WTC11 (cell line): ENCODE measurements around the gene FOXK1. TPM values are rescaled to one million over a fixed set of nuclear protein-coding genes. Genes with fewer than 3 reads are reported as not detected.

Source experiments
- ATAC-seq: fragments of 200-7000 bp; cut with Tn5 transposase; 2 replicates; pipeline ENCODE4 v1.10.0; 2021; ENCODE audit warnings: mild to moderate bottlenecking, moderate library complexity
- CTCF ChIA-PET: fragments of 300-600 bp; sonication (Branson Sonifier 250); formaldehyde crosslinking; loops from one replicate; lab custom pipeline; 2021; ENCODE audit warnings: antibody characterized with exemption; lab: Charles Lee
- POLR2A ChIA-PET: fragments of 350-600 bp; sonication (Branson Sonifier 250); formaldehyde crosslinking; loops from one replicate; lab custom pipeline; 2021; ENCODE audit warnings: antibody characterized with exemption; lab: Charles Lee
- DNase-seq: peaks from one replicate; pipeline ENCODE4 v3.0.0; 2021; ENCODE audit warnings: low spot score
- H3K27ac Mint-ChIP-seq: 2 replicates; pipeline ENCODE4 v1.8.0; 2021; ENCODE audit warnings: mixed read lengths
- H3K27me3 Mint-ChIP-seq: 2 replicates; pipeline ENCODE4 v1.8.0; 2021; ENCODE audit warnings: low read depth, mild to moderate bottlenecking, moderate library complexity, mixed read lengths
- H3K36me3 Mint-ChIP-seq: 2 replicates; pipeline ENCODE4 v1.8.0; 2021; ENCODE audit warnings: mixed read lengths
- H3K4me1 Mint-ChIP-seq: 2 replicates; pipeline ENCODE4 v1.8.0; 2022; ENCODE audit warnings: mixed read lengths
- H3K4me3 Mint-ChIP-seq: 2 replicates; pipeline ENCODE4 v1.8.0; 2021; ENCODE audit warnings: mild to moderate bottlenecking, moderate library complexity, mixed read lengths
- H3K9me3 Mint-ChIP-seq: 2 replicates; pipeline ENCODE4 v1.8.0; 2021; ENCODE audit warnings: mixed read lengths
- CBFB ChIP-seq: sonication (generic); formaldehyde crosslinking; IDR thresholded peaks from 2 replicates; pipeline ENCODE4 v1.8.1; 2022; ENCODE audit warnings: mild to moderate bottlenecking, low read depth, missing genetic modification reagents
- E2F5 ChIP-seq: sonication (generic); formaldehyde crosslinking; IDR thresholded peaks from 2 replicates; pipeline ENCODE4 v1.8.1; 2022; ENCODE audit warnings: mild to moderate bottlenecking, moderate library complexity, missing genetic modification reagents
- ERG ChIP-seq: fragments of 250-450 bp; sonication (Bioruptor Pico); IDR thresholded peaks from 2 replicates; pipeline ENCODE4 v1.8.0; 2021; ENCODE audit warnings: mild to moderate bottlenecking
- GTF2I ChIP-seq: fragments of 250-450 bp; sonication (Bioruptor Pico); conservative IDR thresholded peaks from 2 replicates; pipeline ENCODE4 v1.4.0; 2021; ENCODE audit warnings: mild to moderate bottlenecking
- HMGXB4 ChIP-seq: sonication (generic); formaldehyde crosslinking; IDR thresholded peaks from 2 replicates; pipeline ENCODE4 v1.8.1; 2023; ENCODE audit warnings: mild to moderate bottlenecking, moderate library complexity, missing genetic modification reagents
- PRRX2 ChIP-seq: fragments of 250-450 bp; sonication (Bioruptor Pico); IDR thresholded peaks from 2 replicates; pipeline ENCODE4 v1.8.0; 2021; ENCODE audit warnings: mild to moderate bottlenecking
- RELA ChIP-seq: sonication (generic); formaldehyde crosslinking; IDR thresholded peaks from 2 replicates; pipeline ENCODE4 v1.8.1; 2022; ENCODE audit warnings: missing genetic modification reagents, mild to moderate bottlenecking, borderline replicate concordance
- SMAD3 ChIP-seq: sonication (generic); formaldehyde crosslinking; IDR thresholded peaks from 2 replicates; pipeline ENCODE4 v1.8.0; 2022; ENCODE audit warnings: missing genetic modification reagents, mild to moderate bottlenecking, borderline replicate concordance
- SP1 ChIP-seq: sonication (generic); formaldehyde crosslinking; conservative IDR thresholded peaks from 2 replicates; pipeline ENCODE4 v1.8.1; 2022; ENCODE audit warnings: missing genetic modification reagents
- TP53 ChIP-seq: sonication (generic); formaldehyde crosslinking; IDR thresholded peaks from 2 replicates; pipeline ENCODE4 v1.8.1; 2023; ENCODE audit warnings: mild to moderate bottlenecking, missing genetic modification reagents
- ZNF423 ChIP-seq: fragments of 250-450 bp; sonication (Bioruptor Pico); IDR thresholded peaks from 2 replicates; pipeline ENCODE4 v2.1.2; 2022; ENCODE audit warnings: mild to moderate bottlenecking, moderate library complexity
- ZNF671 ChIP-seq: fragments of 250-450 bp; sonication (Bioruptor Pico); IDR thresholded peaks from 2 replicates; pipeline ENCODE4 v1.8.0; 2021; ENCODE audit warnings: mild to moderate bottlenecking
- total RNA-seq: library from RNA; stranded (reverse); gene quantifications from 3 replicates; pipeline ENCODE4 v1.2.3, GENCODE V29; 2021
- TF ChIP-seq, protein P1 (sequence below): sonication (generic); formaldehyde crosslinking; IDR thresholded peaks from 2 replicates; pipeline ENCODE4 v1.8.1; 2022; ENCODE audit warnings: missing genetic modification reagents, borderline replicate concordance
- TF ChIP-seq, protein P2 (sequence below): sonication (generic); formaldehyde crosslinking; IDR thresholded peaks from 2 replicates; pipeline ENCODE4 v1.8.1; 2022; ENCODE audit warnings: low read depth, missing genetic modification reagents, borderline replicate concordance
- TF ChIP-seq, protein P3 (sequence below): sonication (generic); formaldehyde crosslinking; IDR thresholded peaks from 2 replicates; pipeline ENCODE4 v1.8.0; 2023; ENCODE audit warnings: missing genetic modification reagents
- TF ChIP-seq, protein P4 (sequence below): sonication (generic); formaldehyde crosslinking; IDR thresholded peaks from 2 replicates; pipeline ENCODE4 v1.8.1; 2023; ENCODE audit warnings: mild to moderate bottlenecking, missing genetic modification reagents
- TF ChIP-seq, protein P5 (sequence below): fragments of 250-450 bp; sonication (Bioruptor Pico); IDR thresholded peaks from 2 replicates; pipeline ENCODE4 v1.9.0; 2021; ENCODE audit warnings: mild to moderate bottlenecking, borderline replicate concordance
- TF ChIP-seq, protein P6 (sequence below): sonication (generic); formaldehyde crosslinking; IDR thresholded peaks from 2 replicates; pipeline ENCODE4 v1.8.1; 2023; ENCODE audit warnings: mild to moderate bottlenecking, missing genetic modification reagents, moderate library complexity
- TF ChIP-seq, protein P7 (sequence below): sonication (generic); formaldehyde crosslinking; IDR thresholded peaks from 2 replicates; pipeline ENCODE4 v1.8.1; 2023; ENCODE audit warnings: mild to moderate bottlenecking, missing genetic modification reagents

FOXK1 gene
- total RNA-seq, 1 experiment from 2014 or later, result 21.9 TPM

- DNase-seq (no peak), ATAC-seq (no peak)
- POLR2A ChIA-PET, result no interaction called here
- TF ChIP-seq CBFB (CRISPR knock-in tag) (no peak), HMGXB4 (no peak), ERG (CRISPR knock-in tag) (no peak), ZNF423 (CRISPR knock-in tag) (no peak), PRRX2 (no peak), TP53 (CRISPR knock-in tag) (no peak), SMAD3 (no peak), E2F5 (no peak), RELA (CRISPR knock-in tag) (no peak), SP1 (no peak), GTF2I (CRISPR knock-in tag) (no peak), ZNF671 (CRISPR knock-in tag) (no peak)
- TF ChIP-seq, protein P1, sequence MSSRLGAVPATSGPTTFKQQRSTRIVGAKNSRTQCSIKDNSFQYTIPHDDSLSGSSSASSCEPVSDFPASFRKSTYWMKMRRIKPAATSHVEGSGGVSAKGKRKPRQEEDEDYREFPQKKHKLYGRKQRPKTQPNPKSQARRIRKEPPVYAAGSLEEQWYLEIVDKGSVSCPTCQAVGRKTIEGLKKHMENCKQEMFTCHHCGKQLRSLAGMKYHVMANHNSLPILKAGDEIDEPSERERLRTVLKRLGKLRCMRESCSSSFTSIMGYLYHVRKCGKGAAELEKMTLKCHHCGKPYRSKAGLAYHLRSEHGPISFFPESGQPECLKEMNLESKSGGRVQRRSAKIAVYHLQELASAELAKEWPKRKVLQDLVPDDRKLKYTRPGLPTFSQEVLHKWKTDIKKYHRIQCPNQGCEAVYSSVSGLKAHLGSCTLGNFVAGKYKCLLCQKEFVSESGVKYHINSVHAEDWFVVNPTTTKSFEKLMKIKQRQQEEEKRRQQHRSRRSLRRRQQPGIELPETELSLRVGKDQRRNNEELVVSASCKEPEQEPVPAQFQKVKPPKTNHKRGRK (CRISPR knock-in tag), result no peak
- TF ChIP-seq, protein P2, sequence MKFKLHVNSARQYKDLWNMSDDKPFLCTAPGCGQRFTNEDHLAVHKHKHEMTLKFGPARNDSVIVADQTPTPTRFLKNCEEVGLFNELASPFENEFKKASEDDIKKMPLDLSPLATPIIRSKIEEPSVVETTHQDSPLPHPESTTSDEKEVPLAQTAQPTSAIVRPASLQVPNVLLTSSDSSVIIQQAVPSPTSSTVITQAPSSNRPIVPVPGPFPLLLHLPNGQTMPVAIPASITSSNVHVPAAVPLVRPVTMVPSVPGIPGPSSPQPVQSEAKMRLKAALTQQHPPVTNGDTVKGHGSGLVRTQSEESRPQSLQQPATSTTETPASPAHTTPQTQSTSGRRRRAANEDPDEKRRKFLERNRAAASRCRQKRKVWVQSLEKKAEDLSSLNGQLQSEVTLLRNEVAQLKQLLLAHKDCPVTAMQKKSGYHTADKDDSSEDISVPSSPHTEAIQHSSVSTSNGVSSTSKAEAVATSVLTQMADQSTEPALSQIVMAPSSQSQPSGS (CRISPR knock-in tag), result no peak
- TF ChIP-seq, protein P3, sequence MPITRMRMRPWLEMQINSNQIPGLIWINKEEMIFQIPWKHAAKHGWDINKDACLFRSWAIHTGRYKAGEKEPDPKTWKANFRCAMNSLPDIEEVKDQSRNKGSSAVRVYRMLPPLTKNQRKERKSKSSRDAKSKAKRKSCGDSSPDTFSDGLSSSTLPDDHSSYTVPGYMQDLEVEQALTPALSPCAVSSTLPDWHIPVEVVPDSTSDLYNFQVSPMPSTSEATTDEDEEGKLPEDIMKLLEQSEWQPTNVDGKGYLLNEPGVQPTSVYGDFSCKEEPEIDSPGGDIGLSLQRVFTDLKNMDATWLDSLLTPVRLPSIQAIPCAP, result no peak
- TF ChIP-seq, protein P4, sequence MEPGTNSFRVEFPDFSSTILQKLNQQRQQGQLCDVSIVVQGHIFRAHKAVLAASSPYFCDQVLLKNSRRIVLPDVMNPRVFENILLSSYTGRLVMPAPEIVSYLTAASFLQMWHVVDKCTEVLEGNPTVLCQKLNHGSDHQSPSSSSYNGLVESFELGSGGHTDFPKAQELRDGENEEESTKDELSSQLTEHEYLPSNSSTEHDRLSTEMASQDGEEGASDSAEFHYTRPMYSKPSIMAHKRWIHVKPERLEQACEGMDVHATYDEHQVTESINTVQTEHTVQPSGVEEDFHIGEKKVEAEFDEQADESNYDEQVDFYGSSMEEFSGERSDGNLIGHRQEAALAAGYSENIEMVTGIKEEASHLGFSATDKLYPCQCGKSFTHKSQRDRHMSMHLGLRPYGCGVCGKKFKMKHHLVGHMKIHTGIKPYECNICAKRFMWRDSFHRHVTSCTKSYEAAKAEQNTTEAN (CRISPR knock-in tag), result no peak
- TF ChIP-seq, protein P5, sequence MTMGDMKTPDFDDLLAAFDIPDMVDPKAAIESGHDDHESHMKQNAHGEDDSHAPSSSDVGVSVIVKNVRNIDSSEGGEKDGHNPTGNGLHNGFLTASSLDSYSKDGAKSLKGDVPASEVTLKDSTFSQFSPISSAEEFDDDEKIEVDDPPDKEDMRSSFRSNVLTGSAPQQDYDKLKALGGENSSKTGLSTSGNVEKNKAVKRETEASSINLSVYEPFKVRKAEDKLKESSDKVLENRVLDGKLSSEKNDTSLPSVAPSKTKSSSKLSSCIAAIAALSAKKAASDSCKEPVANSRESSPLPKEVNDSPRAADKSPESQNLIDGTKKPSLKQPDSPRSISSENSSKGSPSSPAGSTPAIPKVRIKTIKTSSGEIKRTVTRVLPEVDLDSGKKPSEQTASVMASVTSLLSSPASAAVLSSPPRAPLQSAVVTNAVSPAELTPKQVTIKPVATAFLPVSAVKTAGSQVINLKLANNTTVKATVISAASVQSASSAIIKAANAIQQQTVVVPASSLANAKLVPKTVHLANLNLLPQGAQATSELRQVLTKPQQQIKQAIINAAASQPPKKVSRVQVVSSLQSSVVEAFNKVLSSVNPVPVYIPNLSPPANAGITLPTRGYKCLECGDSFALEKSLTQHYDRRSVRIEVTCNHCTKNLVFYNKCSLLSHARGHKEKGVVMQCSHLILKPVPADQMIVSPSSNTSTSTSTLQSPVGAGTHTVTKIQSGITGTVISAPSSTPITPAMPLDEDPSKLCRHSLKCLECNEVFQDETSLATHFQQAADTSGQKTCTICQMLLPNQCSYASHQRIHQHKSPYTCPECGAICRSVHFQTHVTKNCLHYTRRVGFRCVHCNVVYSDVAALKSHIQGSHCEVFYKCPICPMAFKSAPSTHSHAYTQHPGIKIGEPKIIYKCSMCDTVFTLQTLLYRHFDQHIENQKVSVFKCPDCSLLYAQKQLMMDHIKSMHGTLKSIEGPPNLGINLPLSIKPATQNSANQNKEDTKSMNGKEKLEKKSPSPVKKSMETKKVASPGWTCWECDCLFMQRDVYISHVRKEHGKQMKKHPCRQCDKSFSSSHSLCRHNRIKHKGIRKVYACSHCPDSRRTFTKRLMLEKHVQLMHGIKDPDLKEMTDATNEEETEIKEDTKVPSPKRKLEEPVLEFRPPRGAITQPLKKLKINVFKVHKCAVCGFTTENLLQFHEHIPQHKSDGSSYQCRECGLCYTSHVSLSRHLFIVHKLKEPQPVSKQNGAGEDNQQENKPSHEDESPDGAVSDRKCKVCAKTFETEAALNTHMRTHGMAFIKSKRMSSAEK (CRISPR knock-in tag), result no peak
- TF ChIP-seq, protein P6, sequence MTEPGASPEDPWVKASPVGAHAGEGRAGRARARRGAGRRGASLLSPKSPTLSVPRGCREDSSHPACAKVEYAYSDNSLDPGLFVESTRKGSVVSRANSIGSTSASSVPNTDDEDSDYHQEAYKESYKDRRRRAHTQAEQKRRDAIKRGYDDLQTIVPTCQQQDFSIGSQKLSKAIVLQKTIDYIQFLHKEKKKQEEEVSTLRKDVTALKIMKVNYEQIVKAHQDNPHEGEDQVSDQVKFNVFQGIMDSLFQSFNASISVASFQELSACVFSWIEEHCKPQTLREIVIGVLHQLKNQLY, result no peak
- TF ChIP-seq, protein P7, sequence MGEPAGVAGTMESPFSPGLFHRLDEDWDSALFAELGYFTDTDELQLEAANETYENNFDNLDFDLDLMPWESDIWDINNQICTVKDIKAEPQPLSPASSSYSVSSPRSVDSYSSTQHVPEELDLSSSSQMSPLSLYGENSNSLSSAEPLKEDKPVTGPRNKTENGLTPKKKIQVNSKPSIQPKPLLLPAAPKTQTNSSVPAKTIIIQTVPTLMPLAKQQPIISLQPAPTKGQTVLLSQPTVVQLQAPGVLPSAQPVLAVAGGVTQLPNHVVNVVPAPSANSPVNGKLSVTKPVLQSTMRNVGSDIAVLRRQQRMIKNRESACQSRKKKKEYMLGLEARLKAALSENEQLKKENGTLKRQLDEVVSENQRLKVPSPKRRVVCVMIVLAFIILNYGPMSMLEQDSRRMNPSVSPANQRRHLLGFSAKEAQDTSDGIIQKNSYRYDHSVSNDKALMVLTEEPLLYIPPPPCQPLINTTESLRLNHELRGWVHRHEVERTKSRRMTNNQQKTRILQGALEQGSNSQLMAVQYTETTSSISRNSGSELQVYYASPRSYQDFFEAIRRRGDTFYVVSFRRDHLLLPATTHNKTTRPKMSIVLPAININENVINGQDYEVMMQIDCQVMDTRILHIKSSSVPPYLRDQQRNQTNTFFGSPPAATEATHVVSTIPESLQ (CRISPR knock-in tag), result no peak
- Mint-ChIP-seq H3K27ac (no peak overlapping the region), H3K27me3 (no peaks in the 10 kb centered on the region), H3K4me1 (peaks cover 5% of the 10 kb centered on the region), H3K4me3 (no peak overlapping the region), H3K9me3 (no peaks in the 10 kb centered on the region), H3K36me3 (peaks cover 3% of the 10 kb centered on the region; the same call in 1 of the 2 replicates)
- CTCF ChIA-PET, result interaction anchor here (0.6 to 4.4 kb wide), 5 partner anchors 34 to 369 kb away, joined by 3 to 36 read pairs (median 8); partner anchors contain the start of gene RADIL
Observed at GRCh38 chr7:4796453-4796852, 114.4 kb downstream of the FOXK1 start.
